OCI-LY3 (cell line): Measurements from ENCODE around the gene EXD3.

ENCODE experiments used
- CTCF ChIP-seq: fragments of 200-600, 300-600 bp; sonication (generic); IDR thresholded peaks from 2 replicates; pipeline ENCODE4 v1.5.1; 2014; ENCODE audit warnings: antibody characterized with exemption, low read length, low read depth
- EZH2phosphoT487 ChIP-seq: fragments of 200-600 bp; shearing (Covaris generic); IDR thresholded peaks from 2 replicates; pipeline ENCODE4 v1.6.1; 2018; ENCODE audit warnings: antibody characterized with exemption, mixed run types, low read depth

- TF ChIP-seq CTCF: no peak
- TF ChIP-seq EZH2phosphoT487: no peak
Measured at GRCh38 chr9:137454145-137454596, 31.2 kb upstream of the EXD3 start.
